HG02763 (cell line): ENCODE data around the gene SNRPD3.

Experiments
- ATAC-seq: cut with Tn5 transposase; IDR thresholded peaks from one replicate; pipeline ENCODE4 v1.9.1; 2021; ENCODE audit warnings: mild to moderate bottlenecking, moderate library complexity; ENCODE audit not compliant: unreplicated experiment

SNRPD3 gene

DNA sequence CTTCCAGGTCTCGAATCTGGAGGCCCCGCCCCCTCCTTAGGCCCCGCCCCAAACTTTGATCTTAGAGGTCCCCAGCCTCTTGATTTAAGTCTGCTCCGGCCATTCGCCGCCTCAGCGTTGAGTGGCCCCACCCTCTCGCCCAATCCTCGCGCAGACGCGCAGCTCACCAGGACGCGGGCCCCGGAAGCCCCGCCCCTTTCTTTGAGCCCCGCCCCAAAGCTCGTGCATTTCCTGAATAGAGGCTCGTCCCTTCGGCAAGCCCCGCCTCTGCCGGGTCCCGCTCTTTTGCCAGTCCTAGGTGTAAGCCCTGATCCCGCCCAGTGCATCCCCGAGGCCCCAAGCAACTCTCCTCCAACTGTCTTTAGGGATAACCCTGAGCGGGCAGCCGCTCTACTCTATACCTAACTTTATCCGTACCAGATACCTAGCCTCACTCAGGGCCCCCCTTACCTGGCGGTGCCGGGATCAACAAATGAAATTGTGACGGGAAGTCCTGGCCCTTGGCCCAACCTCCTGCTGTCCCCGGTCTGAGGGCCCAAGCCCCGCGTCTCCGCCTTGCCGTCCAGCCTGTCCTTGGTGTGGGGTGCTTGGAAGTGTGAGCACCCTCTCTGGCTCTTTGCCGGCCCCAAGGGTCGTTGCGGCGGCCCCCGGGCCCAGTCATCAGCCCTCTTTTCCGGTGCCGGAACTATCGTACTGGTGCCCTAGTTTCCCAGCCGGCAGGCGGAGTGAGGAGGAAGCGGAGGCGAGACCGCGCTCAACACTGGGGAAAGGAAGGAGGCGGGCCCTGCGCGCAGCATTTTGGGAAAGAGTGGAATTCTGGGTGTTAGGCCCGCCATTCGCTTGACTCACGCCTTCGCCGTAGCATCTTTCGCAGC, at the start of gene SNRPD3:
Gene SNRPD3 (plus strand): TSS at position 835 of the 875 bp plus-strand sequence. CDS start 1,676 bp downstream, outside the sequence.
- peak; percentile 70 for ATAC-seq

DNA sequence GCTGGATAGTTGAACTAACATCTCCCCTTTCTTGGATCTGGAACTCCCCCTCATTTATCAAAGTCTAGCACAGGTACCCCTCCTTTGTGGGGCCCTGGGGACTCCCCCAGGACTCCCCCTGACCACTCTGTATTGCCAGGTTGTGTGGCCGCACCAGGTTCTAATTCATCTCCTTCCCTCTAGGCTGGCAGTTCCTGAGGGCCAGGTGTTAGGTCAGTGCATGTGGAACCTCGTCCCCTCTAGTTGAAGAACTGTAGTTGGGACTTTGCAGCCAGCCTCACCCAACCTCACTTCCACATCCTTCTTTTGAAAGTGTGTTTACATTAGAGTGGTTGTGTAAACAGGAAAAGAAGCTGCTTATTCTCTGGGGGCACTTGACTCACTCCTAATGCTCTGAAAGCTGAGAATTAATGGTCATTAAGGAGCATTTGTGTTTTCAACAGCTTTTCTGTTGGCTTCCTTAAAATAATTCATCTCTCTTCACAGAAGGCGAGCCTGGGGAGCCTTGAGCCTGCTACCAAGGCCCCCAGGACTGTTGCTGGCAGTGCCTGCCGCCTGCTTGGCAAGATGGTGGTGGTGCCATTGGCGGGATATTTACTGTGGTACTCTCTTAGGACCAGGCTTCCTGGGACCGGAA, 48.9 kb upstream of the SNRPD3 start:
- no peak for ATAC-seq

DNA sequence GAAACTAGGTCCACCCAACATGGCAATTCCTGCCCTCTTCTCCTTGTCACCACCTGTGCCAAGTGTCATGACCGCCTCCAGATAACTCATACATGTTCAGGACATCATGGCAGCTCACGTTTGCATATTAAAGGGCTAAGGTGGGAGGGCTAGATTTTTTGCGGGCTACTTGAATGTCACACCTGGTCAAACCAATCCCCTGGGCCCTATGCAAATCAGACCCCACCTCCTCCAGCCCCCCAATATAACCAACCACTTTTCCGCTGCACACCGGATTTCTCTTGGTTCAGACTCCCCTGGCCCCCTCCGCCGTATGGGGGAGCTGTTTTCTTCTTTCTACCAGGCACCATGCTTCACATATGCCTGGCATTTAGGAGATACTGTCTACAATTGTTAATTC, 48.1 kb upstream of the SNRPD3 start:
- ATAC-seq, result no peak

DNA sequence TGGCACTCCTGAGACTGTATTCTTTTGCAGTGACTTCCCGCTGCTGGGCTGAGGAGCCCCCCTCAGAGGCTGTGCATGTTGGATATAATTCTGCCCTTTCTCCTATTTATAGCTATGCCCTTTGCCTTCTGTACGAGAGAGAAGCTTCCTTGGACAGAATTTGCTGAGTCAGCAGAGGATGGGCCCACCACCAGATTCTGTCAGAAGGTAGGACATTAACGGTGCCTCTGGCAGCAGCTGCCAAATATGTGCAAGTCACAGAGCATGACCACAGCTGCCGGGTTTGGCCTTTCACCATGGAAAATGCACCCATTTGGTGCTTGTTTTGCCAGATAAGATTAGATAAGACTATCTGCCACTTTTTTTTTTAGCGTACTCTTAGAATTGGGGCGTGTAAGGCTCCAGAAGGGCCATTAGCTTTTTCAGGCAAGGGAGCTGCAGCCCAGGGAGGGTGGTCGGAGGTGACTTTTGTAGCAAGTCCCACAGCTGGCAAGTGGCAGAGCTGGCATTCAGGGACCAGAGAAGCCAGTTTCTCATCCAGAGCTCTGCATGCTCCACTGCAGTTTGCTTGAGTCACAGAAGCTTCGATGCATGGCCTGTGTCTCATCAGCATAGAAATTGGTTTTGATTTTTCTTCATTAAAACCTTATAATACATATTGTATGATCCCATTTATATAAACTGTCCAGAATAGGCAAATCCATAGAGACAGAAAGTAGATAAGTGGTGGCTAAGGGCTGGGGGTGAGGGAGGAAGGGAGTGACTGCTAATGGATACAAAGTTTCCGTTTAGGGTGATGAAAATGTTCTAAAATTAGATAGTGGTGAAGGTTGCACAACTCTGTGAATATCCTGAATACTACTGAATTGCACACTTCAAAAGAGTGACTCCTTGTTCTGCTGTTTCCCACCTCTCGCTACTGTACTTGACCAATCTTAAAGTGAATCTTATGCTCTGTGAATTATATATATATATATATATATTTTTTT, 44.9 kb upstream of the SNRPD3 start:
- no peak for ATAC-seq

DNA sequence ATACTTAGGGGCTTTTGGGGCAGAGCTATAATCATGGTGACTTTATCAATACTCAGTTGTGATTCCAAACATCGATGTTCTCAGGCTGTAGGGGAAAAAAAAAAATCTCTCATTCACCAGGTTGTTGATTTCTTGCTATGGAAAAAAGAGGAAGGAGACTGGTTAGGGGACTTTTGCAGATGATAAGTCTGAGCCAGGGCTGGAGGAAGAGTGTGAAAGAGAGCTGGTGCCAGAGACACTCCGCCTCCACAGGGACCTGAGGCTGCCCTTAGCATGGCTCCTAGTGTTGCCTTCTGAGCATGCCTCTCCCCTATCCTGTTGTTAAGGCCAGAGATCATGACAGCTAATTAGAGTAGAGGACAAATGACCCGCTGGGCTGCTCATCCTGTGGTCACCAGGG, 43.8 kb upstream of the SNRPD3 start:
- ATAC-seq, result no peak

DNA sequence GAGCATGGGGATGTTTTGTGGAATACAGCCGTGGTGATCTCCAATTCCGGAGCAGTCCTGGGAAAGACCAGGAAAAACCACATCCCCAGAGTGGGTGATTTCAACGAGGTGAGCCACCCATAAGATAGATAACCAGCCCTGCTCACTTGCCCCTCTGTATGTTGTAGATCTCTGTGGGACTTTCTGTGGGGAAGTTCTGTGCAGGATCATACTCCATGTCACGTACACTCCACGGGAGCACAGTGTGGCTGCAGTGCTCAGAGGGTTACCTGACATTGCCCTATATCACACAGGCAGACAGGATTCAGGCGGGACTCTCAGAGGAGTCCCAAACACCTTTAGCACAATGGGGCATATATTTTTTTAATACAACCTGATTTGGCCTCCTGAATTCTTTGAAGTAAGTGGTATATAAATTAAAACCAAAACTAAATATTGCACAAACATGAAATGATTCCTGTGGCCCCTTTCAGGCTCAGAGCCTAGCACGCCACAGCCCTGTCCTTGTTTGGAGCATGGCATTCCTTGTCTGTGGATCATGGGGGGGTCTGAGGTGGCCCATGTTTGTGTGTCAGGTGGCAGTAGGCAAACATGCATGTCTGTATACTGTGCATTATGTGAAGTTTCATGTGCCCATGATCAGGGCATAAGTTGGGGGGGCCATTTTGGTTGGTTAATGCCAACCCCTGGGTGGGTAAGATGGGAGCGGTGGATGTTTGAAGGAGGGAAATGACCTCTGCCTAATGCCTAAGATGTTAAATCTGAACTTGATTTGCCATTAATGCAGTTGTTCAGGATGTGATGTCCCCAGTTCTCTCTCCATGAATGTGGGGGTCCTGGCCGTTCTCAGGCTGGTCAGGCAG, 42.2 kb upstream of the SNRPD3 start:
- ATAC-seq, result no peak

DNA sequence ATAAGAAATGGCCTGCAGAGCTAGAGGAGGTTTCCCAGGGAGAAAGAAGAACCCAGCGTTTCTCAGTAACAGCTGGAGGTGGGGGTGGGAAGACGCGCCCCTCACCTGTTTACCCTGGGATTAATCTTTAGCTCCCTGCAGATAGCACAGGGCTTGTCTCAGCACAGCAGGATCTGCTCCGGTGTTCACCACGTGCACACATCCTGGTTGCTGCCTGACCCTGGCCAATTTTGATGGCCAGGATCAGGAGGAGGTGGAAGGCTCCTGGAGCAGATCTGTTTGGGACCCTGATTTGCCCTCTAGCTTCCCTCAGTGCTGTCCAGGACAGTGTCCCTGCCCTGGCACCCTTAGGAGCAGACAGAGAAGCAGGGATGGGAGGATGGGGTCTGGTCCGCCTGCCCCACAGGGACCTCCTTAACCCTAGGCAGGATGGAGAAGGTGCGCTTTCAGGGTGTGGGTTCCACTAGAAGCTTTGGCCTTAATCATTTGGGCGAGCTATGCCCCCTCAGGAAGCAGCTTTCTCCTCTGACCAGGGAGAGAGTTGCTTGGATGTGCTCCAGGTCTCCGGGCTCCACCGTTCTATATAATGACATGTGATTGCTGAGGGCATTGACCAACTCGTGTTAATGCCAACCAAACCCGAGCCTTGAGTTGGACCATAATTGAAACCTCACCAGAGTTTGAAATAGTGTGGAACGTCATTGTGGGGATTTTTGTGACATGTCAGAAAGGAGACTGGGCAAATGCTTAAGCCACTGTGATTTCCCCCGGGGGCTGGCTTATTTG, 41.4 kb upstream of the SNRPD3 start:
- no peak for ATAC-seq

DNA sequence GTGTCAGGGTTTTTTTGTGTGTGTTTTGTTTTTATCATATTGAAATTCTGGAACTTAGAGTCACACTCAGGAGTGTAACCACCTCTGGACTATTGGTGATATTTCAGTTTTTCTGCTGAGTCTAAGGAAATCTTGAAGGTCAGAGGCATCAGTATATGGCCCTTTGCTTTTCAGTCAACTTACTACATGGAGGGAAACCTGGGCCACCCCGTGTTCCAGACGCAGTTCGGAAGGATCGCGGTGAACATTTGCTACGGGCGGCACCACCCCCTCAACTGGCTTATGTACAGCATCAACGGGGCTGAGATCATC, 40.8 kb upstream of the SNRPD3 start:
- no peak for ATAC-seq

DNA sequence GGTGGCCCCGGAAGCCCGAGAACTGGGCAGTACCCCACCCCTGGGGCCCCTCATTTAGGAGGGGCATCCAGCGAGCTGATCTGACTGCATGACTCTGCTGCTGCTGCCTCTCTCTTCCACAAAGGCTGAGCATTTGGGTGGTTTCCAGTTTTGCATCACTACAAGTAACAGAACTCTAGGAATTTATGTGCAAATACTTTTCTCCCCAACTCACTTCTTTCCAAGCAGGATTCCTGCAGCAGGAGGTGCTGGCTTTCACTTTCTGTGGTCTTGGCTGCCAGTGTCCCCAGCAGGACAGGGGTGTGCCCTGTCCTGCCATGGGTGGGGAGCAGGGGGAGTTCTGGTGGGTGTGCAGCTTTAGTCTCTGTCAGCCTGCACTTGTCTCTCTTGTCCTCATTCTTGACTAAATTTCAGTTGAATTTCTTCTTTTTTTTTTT, 39.5 kb upstream of the SNRPD3 start:
- no peak for ATAC-seq

DNA sequence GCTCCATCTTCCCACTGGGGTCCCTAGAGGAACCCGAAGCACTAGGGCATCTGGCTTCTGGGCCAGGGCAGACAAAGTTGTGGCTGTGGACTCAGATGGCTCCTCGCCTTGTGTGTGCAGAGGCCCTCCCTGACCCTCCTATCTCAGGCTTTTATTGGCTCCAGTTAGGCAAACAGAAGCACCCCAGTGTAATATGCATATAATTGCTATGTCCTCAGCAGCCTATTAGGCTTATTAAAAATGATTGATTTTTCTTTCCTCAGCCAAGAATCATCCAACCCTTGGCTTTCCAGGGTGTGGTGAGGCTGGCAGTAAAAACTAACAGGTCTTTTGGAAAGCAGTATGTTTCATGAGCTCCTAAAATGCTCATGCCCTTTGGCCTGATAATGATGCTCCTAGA, 38.4 kb upstream of the SNRPD3 start:
- ATAC-seq, result no peak

DNA sequence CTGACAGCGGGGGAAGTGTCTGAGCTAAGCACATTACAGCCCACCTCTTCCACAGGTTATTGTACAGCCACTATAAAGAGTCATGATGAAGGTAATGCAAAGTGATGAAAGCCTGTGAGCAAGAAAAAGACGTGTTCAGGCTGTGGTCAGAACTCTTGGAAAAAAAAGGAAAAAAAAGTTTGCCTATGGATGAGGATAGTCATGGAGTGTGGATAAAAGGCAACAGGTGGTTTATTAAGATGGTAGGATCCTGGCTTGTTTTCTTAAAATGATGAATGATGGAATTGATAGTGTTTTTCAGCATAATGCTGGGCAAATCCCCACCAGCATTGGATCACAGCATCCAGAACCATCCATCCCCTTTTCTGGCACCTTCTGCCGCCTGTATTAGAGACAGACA, 37.6 kb upstream of the SNRPD3 start:
- no peak for ATAC-seq

DNA sequence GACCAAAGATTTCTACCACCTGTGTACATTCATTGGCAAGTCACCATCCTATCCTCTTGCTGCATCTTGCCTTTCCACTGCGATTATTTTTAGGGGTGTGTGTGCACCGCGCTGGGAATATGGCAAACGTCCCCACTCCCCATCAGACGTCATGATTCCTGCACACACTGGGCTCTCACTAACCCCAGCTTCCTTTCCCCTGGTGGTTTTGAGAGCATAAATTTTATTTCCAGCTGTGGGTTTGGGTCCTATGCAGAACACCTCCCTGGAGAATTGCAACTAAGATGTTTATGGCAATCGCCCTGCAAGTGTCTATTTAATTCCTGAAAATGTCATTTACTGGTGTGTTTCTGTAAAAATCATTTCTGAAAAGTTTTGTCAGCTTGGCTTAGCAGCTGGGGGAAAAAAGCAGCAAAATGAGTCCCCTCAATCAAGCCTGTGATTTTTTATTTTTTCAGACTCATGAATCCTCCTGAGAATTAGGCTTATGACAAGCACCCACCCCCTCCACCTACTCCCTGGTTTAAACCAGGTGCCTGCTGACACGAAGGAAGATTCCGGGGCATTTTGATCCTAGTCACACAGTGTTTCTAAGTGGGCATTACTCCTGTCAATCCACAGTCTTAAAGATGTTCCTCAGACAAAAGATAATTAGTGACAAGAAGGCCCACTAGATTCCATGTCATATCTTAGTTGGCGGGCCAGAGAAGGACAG, 36.9 kb upstream of the SNRPD3 start:
- no peak for ATAC-seq

DNA sequence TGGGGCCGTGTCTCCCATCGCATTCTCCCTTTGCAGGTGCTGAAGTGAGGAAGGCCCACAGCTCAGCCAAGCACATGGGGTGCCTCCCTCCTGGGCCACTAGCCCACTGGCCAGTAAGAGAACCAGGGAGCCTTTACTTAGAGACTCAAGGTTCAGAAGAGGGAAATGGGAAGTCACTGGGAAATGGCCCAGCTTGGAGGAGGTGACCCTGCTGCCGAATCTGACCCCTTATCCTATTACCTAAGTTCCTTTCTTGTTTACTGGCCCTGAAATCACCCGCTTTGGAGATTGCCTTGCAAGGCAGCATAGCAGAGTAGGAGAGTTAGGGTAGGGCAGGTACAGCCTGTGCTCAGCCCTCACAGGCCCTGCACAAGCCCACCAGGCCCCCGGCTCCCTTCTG, 36.3 kb upstream of the SNRPD3 start:
- ATAC-seq, result no peak

DNA sequence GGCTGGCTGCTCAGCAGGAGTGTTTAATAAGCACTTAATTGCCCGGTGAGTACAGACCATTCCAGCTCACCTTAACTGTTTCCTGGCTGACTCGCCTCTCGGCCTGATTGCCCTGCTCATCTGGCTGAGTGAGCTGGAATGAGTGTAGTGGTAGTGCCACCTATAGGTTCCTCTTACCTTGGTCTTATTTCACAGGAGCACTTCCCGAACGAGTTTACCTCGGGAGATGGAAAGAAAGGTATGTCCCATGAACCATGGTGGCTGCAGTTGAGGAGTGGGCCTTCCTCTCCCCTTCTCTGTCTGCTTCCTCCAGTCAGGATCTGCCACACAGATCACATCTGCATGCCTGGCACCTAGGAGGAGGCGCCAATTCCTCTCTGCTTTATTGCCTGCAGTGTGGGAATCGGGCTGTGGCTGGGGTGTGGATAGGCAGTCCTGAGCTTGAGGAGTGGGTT, 34.0 kb upstream of the SNRPD3 start:
- ATAC-seq, result no peak

DNA sequence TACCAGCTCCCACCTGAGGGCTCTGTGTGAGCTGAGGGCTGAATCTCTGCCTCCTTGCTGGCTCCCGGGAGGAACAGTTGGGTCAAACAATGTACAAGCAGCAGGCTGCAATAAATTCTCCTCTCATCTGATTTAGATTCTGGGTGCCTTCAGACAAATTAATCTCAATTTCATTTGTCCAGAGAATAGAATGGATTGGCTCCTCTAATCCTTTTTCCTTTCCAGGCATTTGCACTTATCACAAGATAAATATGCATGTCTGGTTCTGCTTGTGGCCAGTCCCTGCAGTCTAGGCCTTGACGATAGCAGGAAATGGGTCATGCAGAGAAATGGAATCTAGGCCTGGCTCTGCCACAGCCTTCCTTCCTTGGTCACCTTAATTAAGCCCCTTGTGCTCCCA, 31.9 kb upstream of the SNRPD3 start:
- no peak for ATAC-seq

DNA sequence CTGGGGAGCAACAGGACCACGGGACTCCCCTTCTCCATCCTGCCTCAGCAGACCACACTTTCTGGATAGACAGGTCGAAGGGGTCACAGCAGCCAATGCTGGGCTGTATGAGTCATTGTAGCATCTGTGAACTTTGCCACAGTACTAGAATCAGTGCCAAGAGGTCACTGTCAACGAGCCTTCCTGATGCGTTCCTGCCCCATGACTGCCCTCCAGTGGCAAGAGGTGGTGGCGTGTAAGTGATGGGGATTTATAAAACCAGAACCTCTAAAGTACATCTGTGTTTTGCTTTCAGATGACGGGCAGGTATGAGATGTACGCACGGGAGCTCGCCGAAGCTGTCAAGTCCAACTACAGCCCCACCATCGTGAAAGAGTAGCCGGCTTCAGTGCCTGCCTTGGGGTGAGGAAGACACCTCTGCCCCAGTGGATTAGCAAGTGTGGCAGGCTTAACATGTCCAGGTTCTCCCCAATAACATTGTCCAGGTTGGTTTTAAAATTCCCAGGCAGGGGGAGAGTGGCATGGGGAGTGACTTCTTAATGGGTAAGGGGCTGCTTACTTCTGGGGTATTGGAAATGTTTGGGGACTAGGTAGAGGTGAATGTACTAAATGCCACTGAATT, 30.3 kb upstream of the SNRPD3 start:
- ATAC-seq, result peak; percentile 67

DNA sequence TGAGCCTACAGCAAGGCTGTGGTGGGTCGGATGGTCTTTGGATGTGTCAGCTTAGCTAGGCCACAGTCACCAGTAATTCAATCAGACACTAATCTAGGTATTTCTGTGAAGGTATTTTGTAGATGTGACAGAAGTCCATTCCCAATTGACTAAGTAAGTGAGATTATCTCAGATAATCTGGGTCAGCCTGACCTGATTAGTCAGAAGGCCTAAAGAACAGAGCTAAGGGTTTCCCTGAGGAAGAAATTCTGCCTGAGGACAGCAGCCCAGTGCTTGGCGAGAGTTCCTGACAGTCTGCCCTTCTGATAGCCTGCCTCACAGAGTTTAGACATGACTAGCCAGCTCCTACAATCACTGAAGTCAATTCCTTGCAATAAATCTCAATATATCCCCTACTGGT, 29.6 kb upstream of the SNRPD3 start:
- no peak for ATAC-seq

DNA sequence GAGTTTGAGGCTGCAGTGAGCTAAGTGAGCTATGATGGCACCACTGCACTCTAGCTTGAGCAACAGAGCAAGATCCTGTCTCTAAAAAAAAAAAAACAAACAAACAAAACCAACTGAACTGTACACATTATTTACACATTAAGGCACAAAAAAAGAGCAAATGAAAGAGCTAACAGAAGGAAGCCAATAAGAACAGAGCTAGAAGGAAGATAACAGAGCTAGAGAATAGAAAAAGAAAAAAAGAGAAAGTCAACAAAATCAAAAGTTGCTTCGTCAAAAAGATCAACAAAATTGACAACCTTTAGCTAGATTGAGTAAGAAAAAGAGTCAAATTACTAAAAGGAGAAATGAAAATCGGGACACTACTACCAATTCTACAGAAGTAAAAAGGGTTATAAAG, 25.9 kb upstream of the SNRPD3 start:
- ATAC-seq, result no peak
